Body of pancreas (tissue), 4 donors: Measurements from ENCODE around the gene TNP1.

Experiments
- POLR2A ChIP-seq, 3 donors: fragments of 450-650 bp; IDR thresholded peaks; one replicate each; pipeline ENCODE4 v1.6.1; 2016; ENCODE audit warnings: antibody characterized with exemption in 3 of 3, mild to moderate bottlenecking in 2 of 3
- TF ChIP-seq, protein P1 (sequence below), 7 experiments: fragments of 450-650 bp in 4 of 7; fragments of 200-600 bp in 3 of 7; sonication (generic) in 3 of 7; IDR thresholded peaks; one replicate each; pipeline ENCODE4 v1.5.1; 2016 to 2019; ENCODE audit warnings: antibody characterized with exemption in 7 of 7

DNA sequence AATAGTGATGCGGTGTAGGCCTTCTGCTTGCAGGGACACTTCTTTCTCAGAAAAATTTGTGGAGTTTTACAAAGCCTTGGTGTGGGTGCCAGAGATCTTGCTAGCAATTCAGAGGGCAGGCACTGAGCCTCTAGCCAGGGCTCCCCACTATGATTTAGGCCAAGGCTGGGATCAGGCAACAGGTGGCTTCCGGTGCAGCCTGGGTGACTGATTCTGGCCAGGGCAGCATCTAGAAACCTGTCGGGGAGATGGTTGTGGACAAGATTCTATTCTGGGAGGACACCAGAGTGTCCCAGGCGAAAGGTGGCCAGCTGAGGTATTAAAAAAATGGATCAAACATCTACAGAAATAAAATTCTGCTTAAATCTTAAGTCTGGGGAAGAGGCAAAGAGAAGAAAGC, 21.5 kb upstream of the TNP1 start:
- TF ChIP-seq, protein P1, sequence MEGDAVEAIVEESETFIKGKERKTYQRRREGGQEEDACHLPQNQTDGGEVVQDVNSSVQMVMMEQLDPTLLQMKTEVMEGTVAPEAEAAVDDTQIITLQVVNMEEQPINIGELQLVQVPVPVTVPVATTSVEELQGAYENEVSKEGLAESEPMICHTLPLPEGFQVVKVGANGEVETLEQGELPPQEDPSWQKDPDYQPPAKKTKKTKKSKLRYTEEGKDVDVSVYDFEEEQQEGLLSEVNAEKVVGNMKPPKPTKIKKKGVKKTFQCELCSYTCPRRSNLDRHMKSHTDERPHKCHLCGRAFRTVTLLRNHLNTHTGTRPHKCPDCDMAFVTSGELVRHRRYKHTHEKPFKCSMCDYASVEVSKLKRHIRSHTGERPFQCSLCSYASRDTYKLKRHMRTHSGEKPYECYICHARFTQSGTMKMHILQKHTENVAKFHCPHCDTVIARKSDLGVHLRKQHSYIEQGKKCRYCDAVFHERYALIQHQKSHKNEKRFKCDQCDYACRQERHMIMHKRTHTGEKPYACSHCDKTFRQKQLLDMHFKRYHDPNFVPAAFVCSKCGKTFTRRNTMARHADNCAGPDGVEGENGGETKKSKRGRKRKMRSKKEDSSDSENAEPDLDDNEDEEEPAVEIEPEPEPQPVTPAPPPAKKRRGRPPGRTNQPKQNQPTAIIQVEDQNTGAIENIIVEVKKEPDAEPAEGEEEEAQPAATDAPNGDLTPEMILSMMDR (IDR thresholded peaks at IDR 0.05): no peak
- TF ChIP-seq POLR2A (IDR thresholded peaks at IDR 0.05): no peak
